ENCODE data around the gene MAGEE1.

Gene MAGEE1

GRCh38 chrX:76427560-76428242, at the start of gene MAGEE1:
Gene MAGEE1 (plus strand): TSS chrX:76427710. CDS start chrX:76427931, 221 bp downstream.
- peak; percentile 27 for DNase-seq (ENCODE audit: low spot score)

- no peak for DNase-seq (ENCODE audit: low spot score)
Measured at GRCh38 chrX:76398970-76399369, 28.5 kb upstream of the MAGEE1 start.

GRCh38 chrX:76407795-76408194, 19.7 kb upstream of the MAGEE1 start:
- no peak for DNase-seq (ENCODE audit: low spot score)

- DNase-seq (ENCODE audit: low spot score) = no peak
Measured at GRCh38 chrX:76420237-76420636, 7.3 kb upstream of the MAGEE1 start.

GRCh38 chrX:76428243-76429130, 977 bp downstream of the MAGEE1 start:
- no peak for DNase-seq (ENCODE audit: low spot score)

- DNase-seq (ENCODE audit: low spot score) = no peak
Measured at GRCh38 chrX:76433219-76433618, 5.7 kb downstream of the MAGEE1 start.

GRCh38 chrX:76434103-76434741, 6.7 kb downstream of the MAGEE1 start:
- DNase-seq (ENCODE audit: low spot score) = no peak

- no peak for DNase-seq (ENCODE audit: low spot score)
Measured at GRCh38 chrX:76439188-76439587, 11.7 kb downstream of the MAGEE1 start.

GRCh38 chrX:76453737-76454406, 26.4 kb downstream of the MAGEE1 start:
- no peak for DNase-seq (ENCODE audit: low spot score)

- DNase-seq (ENCODE audit: low spot score) = peak; percentile 10
Measured at GRCh38 chrX:76454456-76454927, 27.0 kb downstream of the MAGEE1 start.

- no peak for DNase-seq (ENCODE audit: low spot score)
Measured at GRCh38 chrX:76477353-76477752, 49.8 kb downstream of the MAGEE1 start.
